ENCODE data around the gene PIP4K2B. TPM values are rescaled to one million over a fixed set of nuclear protein-coding genes. Genes with fewer than 3 reads are reported as not detected.

PIP4K2B gene
- total and polyA plus RNA-seq, 7 donors = 19.3 to 72.6 (median 62.5) TPM

- peaks cover 0 to 23% of the 10 kb centered on the region in 2 donors for H3K36me3 ChIP-seq (ENCODE audit: insufficient read depth in 1 of 2, low read depth in 1 of 2)
- no peaks in the 10 kb centered on the region for H3K9me3 ChIP-seq
- peak within 1 kb of the TSS; percentile 98 for H3K27ac ChIP-seq
- WGBS, 3 donors = 1% methylated on average over 55 of the region's 55 CpGs
- no peak for TF ChIP-seq CTCF (IDR thresholded peaks at IDR 0.05)
- H3K27me3 ChIP-seq (ENCODE audit: insufficient read depth in 3 of 3, low read length in 2 of 3) = no peaks in the 10 kb centered on the region
- H3K4me1 ChIP-seq = peaks cover 9% of the 10 kb centered on the region
- peak; percentile 92 to 96 (median 94) for ATAC-seq
- H3K4me3 ChIP-seq = peak within 1 kb of the TSS; percentile 91
- DNase-seq = peak; percentile 93 to 97
- intact Hi-C loops (cut with DNase I) = loop anchor here in 1 of 2 donors (10.0 kb wide), 1 partner anchor 70 kb away; the partner anchor contains the start of gene PSMB3
Measured at GRCh38 chr17:38824899-38825761, 25.8 kb upstream of the PIP4K2B start, which contains the start of gene CWC25. Gene CWC25, minus strand, starts transcription at chr17:38825321. Its CDS starts 138 bp downstream, at chr17:38825183.

GRCh38 chr17:38815576-38816193, 16.3 kb upstream of the PIP4K2B start:
- no peak for TF ChIP-seq CTCF (IDR thresholded peaks at IDR 0.05)
- DNase-seq = no peak
- 81 to 88% (median 87%) methylated on average over 8 of the region's 8 CpGs for WGBS, 3 donors
- Histone ChIP-seq H3K9me3 (no peaks in the 10 kb centered on the region), H3K4me3 (no peak overlapping the region), H3K27ac (no peak overlapping the region), H3K36me3 (ENCODE audit: insufficient read depth in 1 of 2, low read depth in 1 of 2) (peaks cover 8 to 92% of the 10 kb centered on the region in 2 donors), H3K27me3 (ENCODE audit: insufficient read depth in 3 of 3, low read length in 2 of 3) (no peaks in the 10 kb centered on the region), H3K4me1 (no peaks in the 10 kb centered on the region)
- intact Hi-C loops (cut with DNase I) = no loop called here
- peak in 2 of 4 donors; percentile 16 to 55 for ATAC-seq

- 94 to 97% (median 95%) methylated on average over 7 of the region's 7 CpGs for WGBS, 3 donors
- intact Hi-C loops (cut with DNase I) = no loop called here
- ATAC-seq = no peak
- no peaks in the 10 kb centered on the region for H3K27me3 ChIP-seq (ENCODE audit: insufficient read depth in 3 of 3, low read length in 2 of 3)
- H3K36me3 ChIP-seq (ENCODE audit: insufficient read depth in 1 of 2, low read depth in 1 of 2) = peaks cover 18 to 100% of the 10 kb centered on the region in 2 donors
- no peak overlapping the region for H3K4me3 ChIP-seq
- TF ChIP-seq CTCF (IDR thresholded peaks at IDR 0.05) = no peak
- no peaks in the 10 kb centered on the region for H3K9me3 ChIP-seq
- no peaks in the 10 kb centered on the region for H3K4me1 ChIP-seq
- DNase-seq = no peak
- H3K27ac ChIP-seq = no peak overlapping the region
Measured at GRCh38 chr17:38809828-38810227, 10.5 kb upstream of the PIP4K2B start.

- 15 to 19% (median 17%) methylated on average over 14 of the region's 14 CpGs for WGBS, 3 donors
- intact Hi-C loops (cut with DNase I) = no loop called here
- Histone ChIP-seq H3K27ac (peak overlapping the region; percentile 96), H3K9me3 (no peaks in the 10 kb centered on the region), H3K4me3 (peak overlapping the region; percentile 96), H3K36me3 (ENCODE audit: insufficient read depth in 1 of 2, low read depth in 1 of 2) (peaks cover 9 to 59% of the 10 kb centered on the region in 2 donors), H3K4me1 (peaks cover 29% of the 10 kb centered on the region), H3K27me3 (ENCODE audit: insufficient read depth in 3 of 3, low read length in 2 of 3) (no peaks in the 10 kb centered on the region)
- DNase-seq (no peak), ATAC-seq (no peak)
- TF ChIP-seq CTCF (IDR thresholded peaks at IDR 0.05) = no peak
Measured at GRCh38 chr17:38800237-38800760, 943 bp upstream of the PIP4K2B start.

Measured in psoas muscle (tissue), 8 donors.